ES-I3 (cell line): ENCODE results near the gene SCG5.

Experiments
- H3K36me3 ChIP-seq: 2 replicates; pipeline ENCODE4 v1.6.1; 2013; ENCODE audit warnings: mild to moderate bottlenecking, low read length, control low read depth, moderate library complexity; ENCODE audit not compliant: insufficient read depth
- H3K4me1 ChIP-seq: 2 replicates; pipeline ENCODE4 v1.6.1; 2013; ENCODE audit warnings: mild to moderate bottlenecking, control low read depth, low read length; ENCODE audit not compliant: insufficient read depth
- H3K9ac ChIP-seq: 2 replicates; pipeline ENCODE4 v1.6.1; 2013; ENCODE audit warnings: low read depth, mild to moderate bottlenecking, low read length, moderate library complexity
- H3K9me3 ChIP-seq: 2 replicates; pipeline ENCODE4 v1.6.1; 2013; ENCODE audit warnings: mild to moderate bottlenecking, low read length, moderate library complexity; ENCODE audit not compliant: control insufficient read depth, insufficient read depth

SCG5 gene

GRCh38 chr15:32691689-32692038, 50.2 kb downstream of the SCG5 start:
- Histone ChIP-seq H3K4me1 (no peaks in the 10 kb centered on the region; the same call in 1 of the 2 replicates), H3K9me3 (no peaks in the 10 kb centered on the region), H3K36me3 (no peaks in the 10 kb centered on the region), H3K9ac (no peak overlapping the region)

- H3K9me3 ChIP-seq, result no peaks in the 10 kb centered on the region
- no peak overlapping the region for H3K9ac ChIP-seq
- no peaks in the 10 kb centered on the region for H3K36me3 ChIP-seq
- H3K4me1 ChIP-seq, result no peaks in the 10 kb centered on the region; the same call in 1 of the 2 replicates
Measured at GRCh38 chr15:32692286-32692685, 50.8 kb downstream of the SCG5 start.

- no peaks in the 10 kb centered on the region; the same call in 1 of the 2 replicates for H3K4me1 ChIP-seq
- no peak overlapping the region for H3K9ac ChIP-seq
- H3K36me3 ChIP-seq, result no peaks in the 10 kb centered on the region; the same call in 1 of the 2 replicates
- H3K9me3 ChIP-seq, result no peaks in the 10 kb centered on the region; the same call in 1 of the 2 replicates
Measured at GRCh38 chr15:32694222-32694983, 52.9 kb downstream of the SCG5 start.

- Histone ChIP-seq H3K9ac (no peak overlapping the region), H3K9me3 (no peaks in the 10 kb centered on the region; the same call in 1 of the 2 replicates), H3K4me1 (no peaks in the 10 kb centered on the region; the same call in 1 of the 2 replicates)
Measured at GRCh38 chr15:32698773-32699390, 57.4 kb downstream of the SCG5 start.

GRCh38 chr15:32700501-32701150, 59.1 kb downstream of the SCG5 start:
- H3K4me1 ChIP-seq, result peaks cover 4% of the 10 kb centered on the region; the same call in 1 of the 2 replicates
- H3K9ac ChIP-seq, result no peak overlapping the region
- no peaks in the 10 kb centered on the region; the same call in 1 of the 2 replicates for H3K9me3 ChIP-seq
- H3K36me3 ChIP-seq, result no peaks in the 10 kb centered on the region; the same call in 1 of the 2 replicates

More at GRCh38 chr15:32698773-32699390, 57.4 kb downstream of the SCG5 start:
- no peaks in the 10 kb centered on the region; the same call in 1 of the 2 replicates for H3K36me3 ChIP-seq

GRCh38 chr15:32701863-32702262, 60.4 kb downstream of the SCG5 start:
- H3K9ac ChIP-seq, result no peak overlapping the region

GRCh38 chr15:32704395-32704981, 63.0 kb downstream of the SCG5 start:
- Histone ChIP-seq H3K9ac (no peak overlapping the region), H3K4me1 (peaks cover 4% of the 10 kb centered on the region; the same call in 1 of the 2 replicates), H3K36me3 (no peaks in the 10 kb centered on the region; the same call in 1 of the 2 replicates), H3K9me3 (no peaks in the 10 kb centered on the region; the same call in 1 of the 2 replicates)

More at GRCh38 chr15:32701863-32702262, 60.4 kb downstream of the SCG5 start:
- Histone ChIP-seq H3K4me1 (peaks cover 4% of the 10 kb centered on the region; the same call in 1 of the 2 replicates), H3K36me3 (no peaks in the 10 kb centered on the region; the same call in 1 of the 2 replicates), H3K9me3 (no peaks in the 10 kb centered on the region; the same call in 1 of the 2 replicates)

GRCh38 chr15:32705446-32705845, 63.9 kb downstream of the SCG5 start:
- H3K4me1 ChIP-seq, result peaks cover 4% of the 10 kb centered on the region; the same call in 1 of the 2 replicates
- no peak overlapping the region for H3K9ac ChIP-seq
- no peaks in the 10 kb centered on the region for H3K9me3 ChIP-seq

GRCh38 chr15:32706704-32707103, 65.2 kb downstream of the SCG5 start:
- peaks cover 4% of the 10 kb centered on the region; the same call in 1 of the 2 replicates for H3K4me1 ChIP-seq

More at GRCh38 chr15:32705446-32705845, 63.9 kb downstream of the SCG5 start:
- no peaks in the 10 kb centered on the region for H3K36me3 ChIP-seq

GRCh38 chr15:32707436-32707835, 65.9 kb downstream of the SCG5 start:
- no peaks in the 10 kb centered on the region for H3K36me3 ChIP-seq
- H3K4me1 ChIP-seq, result peaks cover 10% of the 10 kb centered on the region; the same call in 1 of the 2 replicates
- no peaks in the 10 kb centered on the region for H3K9me3 ChIP-seq
- no peak overlapping the region for H3K9ac ChIP-seq

More at GRCh38 chr15:32706704-32707103, 65.2 kb downstream of the SCG5 start:
- Histone ChIP-seq H3K9me3 (no peaks in the 10 kb centered on the region), H3K36me3 (no peaks in the 10 kb centered on the region), H3K9ac (no peak overlapping the region)

GRCh38 chr15:32709295-32710033, 68.0 kb downstream of the SCG5 start:
- Histone ChIP-seq H3K9me3 (no peaks in the 10 kb centered on the region), H3K9ac (no peak overlapping the region), H3K4me1 (peaks cover 11% of the 10 kb centered on the region; the same call in 1 of the 2 replicates), H3K36me3 (no peaks in the 10 kb centered on the region)

- Histone ChIP-seq H3K9ac (no peak overlapping the region), H3K9me3 (no peaks in the 10 kb centered on the region), H3K36me3 (no peaks in the 10 kb centered on the region), H3K4me1 (peaks cover 8% of the 10 kb centered on the region)
Measured at GRCh38 chr15:32715276-32715675, 73.8 kb downstream of the SCG5 start.

- Histone ChIP-seq H3K36me3 (no peaks in the 10 kb centered on the region), H3K9ac (peak overlapping the region; percentile 80; the same call in 1 of the 2 replicates), H3K4me1 (peaks cover 8% of the 10 kb centered on the region), H3K9me3 (no peaks in the 10 kb centered on the region)
Measured at GRCh38 chr15:32716216-32716914, 74.9 kb downstream of the SCG5 start.
